ENCODE results near the gene RGS6.

Gene RGS6

GRCh38 chr14:72423957-72424356, 491.7 kb downstream of the RGS6 start:
- POLR2A ChIA-PET: no interaction called here
- no peak for DNase-seq (ENCODE audit: extremely low spot score)
- TF ChIP-seq FOXK2 (IDR thresholded peaks at IDR 0.05) (no peak), FOXM1 (IDR thresholded peaks at IDR 0.05; ENCODE audit: borderline replicate concordance) (no peak), LEF1 (IDR thresholded peaks at IDR 0.05; ENCODE audit: borderline replicate concordance) (no peak), NFRKB (IDR thresholded peaks at IDR 0.05) (no peak), TARDBP (IDR thresholded peaks at IDR 0.05) (no peak), ZNF384 (IDR thresholded peaks at IDR 0.05) (no peak), CTBP1 (IDR thresholded peaks at IDR 0.05; ENCODE audit: borderline replicate concordance) (no peak), ARNT (IDR thresholded peaks at IDR 0.05) (no peak)
- CTCF ChIA-PET: no interaction called here

GRCh38 chr14:72430457-72430856, 498.2 kb downstream of the RGS6 start:
- CTCF ChIA-PET: no interaction called here
- POLR2A ChIA-PET: no interaction called here
- TF ChIP-seq PKNOX1 (IDR thresholded peaks at IDR 0.05): no peak
- no peak for TF ChIP-seq SUZ12 (IDR thresholded peaks at IDR 0.05)
- TF ChIP-seq L3MBTL2 (conservative IDR thresholded peaks at IDR 0.05): no peak
- TF ChIP-seq LEF1 (IDR thresholded peaks at IDR 0.05; ENCODE audit: borderline replicate concordance): no peak
- no peak for TF ChIP-seq BHLHE40 (IDR thresholded peaks at IDR 0.05; ENCODE audit: borderline replicate concordance)
- no peak for TF ChIP-seq NFRKB (IDR thresholded peaks at IDR 0.05)
- TF ChIP-seq FOXA1 (IDR thresholded peaks at IDR 0.05): no peak
- no peak for TF ChIP-seq ARNT (IDR thresholded peaks at IDR 0.05)
- no peak for TF ChIP-seq ELF4 (IDR thresholded peaks at IDR 0.05)
- no peak for TF ChIP-seq HDGF (IDR thresholded peaks at IDR 0.05; ENCODE audit: borderline replicate concordance)
- no peak for TF ChIP-seq TARDBP (IDR thresholded peaks at IDR 0.05)
- no peak for TF ChIP-seq CTBP1 (IDR thresholded peaks at IDR 0.05; ENCODE audit: borderline replicate concordance)
- no peak for TF ChIP-seq SP1 (IDR thresholded peaks at IDR 0.05)
- no peak for TF ChIP-seq ZNF384 (IDR thresholded peaks at IDR 0.05)
- TF ChIP-seq FOXK2 (IDR thresholded peaks at IDR 0.05): no peak
- TF ChIP-seq FOXM1 (IDR thresholded peaks at IDR 0.05; ENCODE audit: borderline replicate concordance): no peak
- DNase-seq (ENCODE audit: extremely low spot score): no peak

- ChIA-PET CTCF (no interaction called here), POLR2A (no interaction called here)
- no peak for DNase-seq (ENCODE audit: extremely low spot score)
- TF ChIP-seq FOXM1 (IDR thresholded peaks at IDR 0.05; ENCODE audit: borderline replicate concordance): no peak
- no peak for TF ChIP-seq FOXK2 (IDR thresholded peaks at IDR 0.05)
- TF ChIP-seq FOXA1 (IDR thresholded peaks at IDR 0.05): no peak
Measured at GRCh38 chr14:72432748-72433147, 500.5 kb downstream of the RGS6 start.

GRCh38 chr14:72433511-72433910, 501.3 kb downstream of the RGS6 start:
- CTCF ChIA-PET: interaction anchor here (0.6 to 1.7 kb wide), 2 partner anchors 14 to 1291 kb away, joined by 6 to 8 read pairs; no protein-coding TSS in a partner anchor
- no peak for DNase-seq (ENCODE audit: extremely low spot score)
- TF ChIP-seq BHLHE40 (IDR thresholded peaks at IDR 0.05; ENCODE audit: borderline replicate concordance): no peak
- no peak for TF ChIP-seq ZNF384 (IDR thresholded peaks at IDR 0.05)
- TF ChIP-seq FOXK2 (IDR thresholded peaks at IDR 0.05): no peak
- no peak for TF ChIP-seq SP1 (IDR thresholded peaks at IDR 0.05)
- no peak for TF ChIP-seq ARNT (IDR thresholded peaks at IDR 0.05)
- POLR2A ChIA-PET: no interaction called here

GRCh38 chr14:72434856-72435255, 502.6 kb downstream of the RGS6 start:
- TF ChIP-seq FOXM1 (IDR thresholded peaks at IDR 0.05; ENCODE audit: borderline replicate concordance) (no peak), L3MBTL2 (conservative IDR thresholded peaks at IDR 0.05) (no peak), FOXK2 (IDR thresholded peaks at IDR 0.05) (no peak), NFRKB (IDR thresholded peaks at IDR 0.05) (no peak), ARNT (IDR thresholded peaks at IDR 0.05) (no peak)
- DNase-seq (ENCODE audit: extremely low spot score): no peak
- POLR2A ChIA-PET: no interaction called here
- CTCF ChIA-PET: interaction anchor here (1.7 kb wide), 1 partner anchor 15 kb away, joined by 6 read pairs; no protein-coding TSS in a partner anchor

- TF ChIP-seq ELF4 (IDR thresholded peaks at IDR 0.05) (no peak), CTBP1 (IDR thresholded peaks at IDR 0.05; ENCODE audit: borderline replicate concordance) (no peak), PKNOX1 (IDR thresholded peaks at IDR 0.05) (no peak), LEF1 (IDR thresholded peaks at IDR 0.05; ENCODE audit: borderline replicate concordance) (no peak)
- no peak for DNase-seq (ENCODE audit: extremely low spot score)
- CTCF ChIA-PET: interaction anchor here (1.4 kb wide), 1 partner anchor 20 kb away, joined by 3 read pairs; no protein-coding TSS in a partner anchor
- POLR2A ChIA-PET: no interaction called here
Measured at GRCh38 chr14:72439707-72440106, 507.5 kb downstream of the RGS6 start.

GRCh38 chr14:72443256-72443655, 511.0 kb downstream of the RGS6 start:
- no peak for TF ChIP-seq LEF1 (IDR thresholded peaks at IDR 0.05; ENCODE audit: borderline replicate concordance)
- no peak for TF ChIP-seq BHLHE40 (IDR thresholded peaks at IDR 0.05; ENCODE audit: borderline replicate concordance)
- TF ChIP-seq NFRKB (IDR thresholded peaks at IDR 0.05): no peak
- TF ChIP-seq FOXK2 (IDR thresholded peaks at IDR 0.05): no peak
- TF ChIP-seq CTBP1 (IDR thresholded peaks at IDR 0.05; ENCODE audit: borderline replicate concordance): no peak
- no peak for TF ChIP-seq SUZ12 (IDR thresholded peaks at IDR 0.05)
- no peak for TF ChIP-seq L3MBTL2 (conservative IDR thresholded peaks at IDR 0.05)
- TF ChIP-seq ZNF384 (IDR thresholded peaks at IDR 0.05): no peak
- no peak for TF ChIP-seq FOXA1 (IDR thresholded peaks at IDR 0.05)
- no peak for TF ChIP-seq ARNT (IDR thresholded peaks at IDR 0.05)
- no peak for TF ChIP-seq ELF4 (IDR thresholded peaks at IDR 0.05)
- no peak for TF ChIP-seq HDGF (IDR thresholded peaks at IDR 0.05; ENCODE audit: borderline replicate concordance)
- no peak for TF ChIP-seq TARDBP (IDR thresholded peaks at IDR 0.05)
- TF ChIP-seq PKNOX1 (IDR thresholded peaks at IDR 0.05): no peak
- TF ChIP-seq SP1 (IDR thresholded peaks at IDR 0.05): no peak
- CTCF ChIA-PET: no interaction called here
- POLR2A ChIA-PET: no interaction called here
- no peak for DNase-seq (ENCODE audit: extremely low spot score)
